SKM-1 (cell line): Measurements from ENCODE around the gene CHST13.
A peak's percentile ranks its signal among the peaks of the same experiment; 100 is the strongest.

Source experiments
- DNase-seq: peaks from one replicate; lab custom pipeline; 2025; ENCODE audit not compliant: unreplicated experiment; lab: John Stamatoyannopoulos, UW

The CHST13 gene

GRCh38 chr3:126508564-126508964, 15.4 kb upstream of the CHST13 start:
- DNase-seq, result no peak

GRCh38 chr3:126509597-126510307, 14.2 kb upstream of the CHST13 start:
- DNase-seq, result no peak

GRCh38 chr3:126510308-126510910, 13.5 kb upstream of the CHST13 start:
- DNase-seq, result no peak

GRCh38 chr3:126511291-126511690, 12.7 kb upstream of the CHST13 start:
- DNase-seq, result no peak

GRCh38 chr3:126512026-126512425, 11.9 kb upstream of the CHST13 start:
- DNase-seq, result no peak

GRCh38 chr3:126512916-126513650, 10.9 kb upstream of the CHST13 start:
- no peak for DNase-seq

- DNase-seq, result no peak
These were observed 9.8 kb upstream of the CHST13 start for GRCh38 chr3:126514161-126514560.

- no peak for DNase-seq
These were observed 8.8 kb upstream of the CHST13 start for GRCh38 chr3:126515066-126515706.

GRCh38 chr3:126516152-126516935, 7.6 kb upstream of the CHST13 start:
- DNase-seq, result no peak

GRCh38 chr3:126516936-126517290, 7.0 kb upstream of the CHST13 start:
- no peak for DNase-seq

- no peak for DNase-seq
These were observed 6.5 kb upstream of the CHST13 start, which contains the start of gene UROC1 for GRCh38 chr3:126517291-126517951. Gene UROC1 (minus strand): TSS chr3:126517773. CDS start chr3:126517719, 54 bp downstream.

GRCh38 chr3:126517986-126518778, 5.8 kb upstream of the CHST13 start:
- DNase-seq, result no peak

GRCh38 chr3:126518779-126519177, 5.2 kb upstream of the CHST13 start:
- DNase-seq, result no peak

GRCh38 chr3:126519506-126520455, 4.2 kb upstream of the CHST13 start:
- DNase-seq, result no peak

- no peak for DNase-seq
These were observed 2.6 kb upstream of the CHST13 start for GRCh38 chr3:126521122-126521891.

- peak; percentile 39 for DNase-seq
These were observed 1.6 kb upstream of the CHST13 start for GRCh38 chr3:126522363-126522788.

- no peak for DNase-seq
These were observed 554 bp downstream of the CHST13 start for GRCh38 chr3:126524429-126524988.
